ENCODE measurements around the gene SPATS2. TPM values are rescaled to one million over a fixed set of nuclear protein-coding genes. Genes with fewer than 3 reads are reported as not detected.

Gene SPATS2
- total and polyA plus RNA-seq, 2 donors (not counting 1 experiment from before 2014, with no cell fraction given): 11.3 to 21.5 TPM

GRCh38 chr12:49442915-49443314, 75.7 kb downstream of the SPATS2 start:
- Histone ChIP-seq H3K79me2 (ENCODE audit: control insufficient read depth, insufficient read depth, low read length) (no peaks in the 10 kb centered on the region), H3K4me1 (ENCODE audit: control insufficient read depth in 2 of 2, insufficient read depth in 2 of 2, low read length in 2 of 2) (no peaks in the 10 kb centered on the region), H3K4me2 (replicated peaks; ENCODE audit: low read depth, low read length, poor library complexity, severe bottlenecking) (no peak overlapping the region), H3K9me3 (ENCODE audit: control extremely low read depth in 1 of 3, control insufficient read depth in 2 of 3, insufficient read depth in 1 of 3, low read length in 2 of 3) (peaks cover 0 to 4% (median 0%) of the 10 kb centered on the region in 3 donors), H3K36me3 (replicated peaks in 1 of 2; ENCODE audit: control extremely low read depth in 1 of 2, control insufficient read depth in 1 of 2, extremely low read depth in 1 of 2, insufficient read depth in 2 of 2, low read length in 1 of 2) (no peaks in the 10 kb centered on the region), H3K4me3 (ENCODE audit: control extremely low read depth in 1 of 5, extremely low read depth in 1 of 5, insufficient read depth in 1 of 5, low read depth in 2 of 5, low read length in 4 of 5) (no peak overlapping the region), H3K27me3 (replicated peaks in 1 of 4; ENCODE audit: control extremely low read depth in 1 of 4, control insufficient read depth in 3 of 4, insufficient read depth in 4 of 4, low read length in 3 of 4) (no peaks in the 10 kb centered on the region), H3K27ac (ENCODE audit: low read length in 2 of 2) (no peak overlapping the region), H2AFZ (ENCODE audit: insufficient read depth, low read depth, low read length, poor library complexity, severe bottlenecking) (no peak overlapping the region), H4K20me1 (ENCODE audit: control insufficient read depth, insufficient read depth, low read length, poor library complexity, severe bottlenecking) (no peaks in the 10 kb centered on the region), H3K9ac (ENCODE audit: low read length) (no peak overlapping the region)
- CTCF ChIA-PET: interaction anchor here (1.3 to 2.7 kb wide), 2 partner anchors 76 to 84 kb away, joined by 3 to 10 read pairs; partner anchors contain the start of gene SPATS2
- POLR2A ChIA-PET: no interaction called here
- Mint-ChIP-seq H3K4me1 (no peaks in the 10 kb centered on the region), H3K4me3 (no peak overlapping the region), H3K27ac (no peak overlapping the region), H3K9me3 (ENCODE audit: insufficient read depth) (no peaks in the 10 kb centered on the region), H3K27me3 (no peaks in the 10 kb centered on the region)
- TF ChIP-seq CTCF (IDR thresholded peaks at IDR 0.05) (no peak), EZH2 (IDR thresholded peaks at IDR 0.05; ENCODE audit: borderline replicate concordance, insufficient read depth, low read depth, low read length, poor library complexity, severe bottlenecking) (no peak)
- intact Hi-C loops (cut with micrococcal nuclease): no loop called here
- ATAC-seq (ENCODE audit: low read depth): no peak
- no CpG with 5 or more reads among the region's 1 CpG for WGBS (ENCODE audit: insufficient coverage)
- no peak for DNase-seq

- no peak overlapping the region for H3K4me3 Mint-ChIP-seq
- CTCF ChIA-PET: no interaction called here
- no peak overlapping the region for H3K9ac ChIP-seq (ENCODE audit: low read length)
- no peak overlapping the region for H3K27ac Mint-ChIP-seq
- H4K20me1 ChIP-seq (ENCODE audit: control insufficient read depth, insufficient read depth, low read length, poor library complexity, severe bottlenecking): no peaks in the 10 kb centered on the region
- intact Hi-C loops (cut with micrococcal nuclease): no loop called here
- H3K36me3 ChIP-seq (replicated peaks in 1 of 2; ENCODE audit: control extremely low read depth in 1 of 2, control insufficient read depth in 1 of 2, extremely low read depth in 1 of 2, insufficient read depth in 2 of 2, low read length in 1 of 2): no peaks in the 10 kb centered on the region
- H3K9me3 Mint-ChIP-seq (ENCODE audit: insufficient read depth): peaks cover 2% of the 10 kb centered on the region
- peaks cover 2% of the 10 kb centered on the region for H3K79me2 ChIP-seq (ENCODE audit: control insufficient read depth, insufficient read depth, low read length)
- no peak for TF ChIP-seq CTCF (IDR thresholded peaks at IDR 0.05)
- TF ChIP-seq EZH2 (IDR thresholded peaks at IDR 0.05; ENCODE audit: borderline replicate concordance, insufficient read depth, low read depth, low read length, poor library complexity, severe bottlenecking): no peak
- POLR2A ChIA-PET: no interaction called here
- DNase-seq: no peak
- no peak overlapping the region for H3K27ac ChIP-seq (ENCODE audit: low read length in 2 of 2)
- H3K4me1 ChIP-seq (ENCODE audit: control insufficient read depth in 2 of 2, insufficient read depth in 2 of 2, low read length in 2 of 2): no peaks in the 10 kb centered on the region
- ATAC-seq (ENCODE audit: low read depth): no peak
- H3K4me3 ChIP-seq (ENCODE audit: control extremely low read depth in 1 of 5, extremely low read depth in 1 of 5, insufficient read depth in 1 of 5, low read depth in 2 of 5, low read length in 4 of 5): no peak overlapping the region
- peaks cover 0 to 4% (median 0%) of the 10 kb centered on the region in 3 donors for H3K9me3 ChIP-seq (ENCODE audit: control extremely low read depth in 1 of 3, control insufficient read depth in 2 of 3, insufficient read depth in 1 of 3, low read length in 2 of 3)
- no peak overlapping the region for H3K4me2 ChIP-seq (replicated peaks; ENCODE audit: low read depth, low read length, poor library complexity, severe bottlenecking)
- no peaks in the 10 kb centered on the region for H3K27me3 ChIP-seq (replicated peaks in 1 of 4; ENCODE audit: control extremely low read depth in 1 of 4, control insufficient read depth in 3 of 4, insufficient read depth in 4 of 4, low read length in 3 of 4)
- peaks cover 2% of the 10 kb centered on the region for H3K4me1 Mint-ChIP-seq
- H3K27me3 Mint-ChIP-seq: no peaks in the 10 kb centered on the region
- WGBS (ENCODE audit: insufficient coverage): no CpG with 5 or more reads among the region's 4 CpGs
- H2AFZ ChIP-seq (ENCODE audit: insufficient read depth, low read depth, low read length, poor library complexity, severe bottlenecking): no peak overlapping the region
These were observed 79.3 kb downstream of the SPATS2 start for GRCh38 chr12:49446571-49446970.
